Neural progenitor cell (in vitro differentiated cells): ENCODE measurements around the gene MSTO1.

Experiments
- CTCF ChIP-seq: fragments of 200-600 bp; sonication (generic); IDR thresholded peaks from 2 replicates; pipeline ENCODE4 v1.5.1; 2017; ENCODE audit warnings: antibody characterized with exemption, mild to moderate bottlenecking
- EZH2 ChIP-seq: fragments of 200-600 bp; sonication (generic); IDR thresholded peaks from 2 replicates; pipeline ENCODE4 v1.6.1; 2017; ENCODE audit warnings: antibody characterized with exemption, mild to moderate bottlenecking, moderate library complexity

DNA sequence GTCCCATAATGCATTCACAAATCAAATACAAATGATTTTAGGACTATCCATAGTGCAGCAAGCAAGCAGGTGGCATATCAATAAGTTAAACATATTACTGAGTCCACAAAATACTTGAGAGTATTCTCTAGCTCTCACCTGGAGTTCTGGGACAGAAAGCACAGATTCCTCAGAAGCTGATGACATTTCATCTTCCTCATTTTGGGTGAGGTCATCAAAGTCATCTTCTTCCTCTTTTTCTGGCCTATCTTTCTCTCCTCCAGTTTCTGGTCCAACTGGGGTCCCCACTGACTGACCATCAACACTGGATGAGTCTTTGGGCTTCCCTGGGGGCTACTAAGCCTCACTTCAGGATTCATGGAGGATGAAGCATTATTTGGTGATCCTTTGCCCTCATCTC is 39.7 kb downstream of the MSTO1 start:
- TF ChIP-seq CTCF: no peak
- TF ChIP-seq EZH2: no peak
